SJCRH30 (cell line): ENCODE results near the gene CTNNA1. TPM values are rescaled to one million over a fixed set of nuclear protein-coding genes. Genes with fewer than 3 reads are reported as not detected.
"Not testable (repeated sequence)": the region's sequence is repeated elsewhere in the genome, so short reads cannot be mapped to it uniquely, and the experiment has no call there.

ENCODE experiments used
- DNase-seq, 2 experiments: peaks; one replicate each; pipeline ENCODE4 v3.0.0-alpha.2; 2015 to 2020
- H3K27ac ChIP-seq: fragments of 250-450 bp; sonication (Bioruptor Pico); 2 replicates; pipeline ENCODE4 v1.5.1; 2020; ENCODE audit warnings: mild to moderate bottlenecking, moderate library complexity
- H3K27me3 ChIP-seq: fragments of 250-450 bp; sonication (Bioruptor Pico); 2 replicates; pipeline ENCODE4 v1.5.1; 2020; ENCODE audit warnings: mild to moderate bottlenecking, moderate library complexity
- H3K36me3 ChIP-seq: fragments of 250-450 bp; sonication (Bioruptor Pico); 2 replicates; pipeline ENCODE4 v1.5.1; 2020; ENCODE audit warnings: mild to moderate bottlenecking, moderate library complexity
- H3K4me1 ChIP-seq: fragments of 250-450 bp; sonication (Bioruptor Pico); 2 replicates; pipeline ENCODE4 v1.5.1; 2020; ENCODE audit warnings: mild to moderate bottlenecking, moderate library complexity
- H3K4me3 ChIP-seq: fragments of 250-450 bp; sonication (Bioruptor Pico); 2 replicates; pipeline ENCODE4 v1.5.1; 2020; ENCODE audit warnings: mild to moderate bottlenecking, moderate library complexity
- H3K9me3 ChIP-seq: fragments of 250-450 bp; sonication (Bioruptor Pico); replicated peaks from 2 replicates; pipeline ENCODE4 v1.5.1; 2020; ENCODE audit warnings: mild to moderate bottlenecking, moderate library complexity
- total RNA-seq: library from RNA; depleted of rRNA; stranded (reverse); fragments of >200 nt; shearing (Covaris generic); gene quantifications from 2 replicates; pipeline ENCODE4 v1.2.3, GENCODE V29; 2014; rRNA removed

The CTNNA1 gene
- 153 and 159 TPM in 2 replicates for total RNA-seq

GRCh38 chr5:138752951-138753793 lies at the start of gene CTNNA1:
CTNNA1 (plus strand) TSS chr5:138753425; CDS start chr5:138781925, 28,500 bp downstream.
- no peaks in the 10 kb centered on the region for H3K9me3 ChIP-seq
- H3K27me3 ChIP-seq, result no peaks in the 10 kb centered on the region
- no peaks in the 10 kb centered on the region; the same call in 1 of the 2 replicates for H3K36me3 ChIP-seq
- peaks cover 3% of the 10 kb centered on the region; the same call in 1 of the 2 replicates for H3K4me1 ChIP-seq
- peak within 1 kb of the TSS; percentile 71 for H3K27ac ChIP-seq
- peak; percentile 76 to 80 for DNase-seq
- peak within 1 kb of the TSS; percentile 97 for H3K4me3 ChIP-seq

- not testable (repeated sequence) for DNase-seq, H3K4me1 ChIP-seq, H3K27me3 ChIP-seq, H3K27ac ChIP-seq, H3K4me3 ChIP-seq, H3K36me3 ChIP-seq, H3K9me3 ChIP-seq
Measured at GRCh38 chr5:138703777-138704176, 49.4 kb upstream of the CTNNA1 start.

- no peak for DNase-seq
- Histone ChIP-seq H3K27ac (no peak overlapping the region), H3K27me3 (no peaks in the 10 kb centered on the region), H3K9me3 (no peaks in the 10 kb centered on the region), H3K4me3 (no peak overlapping the region), H3K36me3 (no peaks in the 10 kb centered on the region), H3K4me1 (no peaks in the 10 kb centered on the region)
Measured at GRCh38 chr5:138705007-138705406, 48.2 kb upstream of the CTNNA1 start.

- no peak for DNase-seq
- H3K4me3 ChIP-seq, result no peak overlapping the region
Measured at GRCh38 chr5:138705567-138705966, 47.7 kb upstream of the CTNNA1 start.

GRCh38 chr5:138706655-138707480 lies 46.4 kb upstream of the CTNNA1 start:
- no peak overlapping the region for H3K27ac ChIP-seq
- no peaks in the 10 kb centered on the region for H3K27me3 ChIP-seq

More at GRCh38 chr5:138705567-138705966, 47.7 kb upstream of the CTNNA1 start:
- no peaks in the 10 kb centered on the region for H3K9me3 ChIP-seq
- no peaks in the 10 kb centered on the region for H3K4me1 ChIP-seq
- H3K27ac ChIP-seq, result no peak overlapping the region
- no peaks in the 10 kb centered on the region for H3K36me3 ChIP-seq
- H3K27me3 ChIP-seq, result no peaks in the 10 kb centered on the region

GRCh38 chr5:138708791-138709190 lies 44.4 kb upstream of the CTNNA1 start:
- H3K27ac ChIP-seq, result no peak overlapping the region
- no peaks in the 10 kb centered on the region for H3K27me3 ChIP-seq
- no peaks in the 10 kb centered on the region for H3K9me3 ChIP-seq
- H3K36me3 ChIP-seq, result no peaks in the 10 kb centered on the region
- H3K4me3 ChIP-seq, result no peak overlapping the region
- no peaks in the 10 kb centered on the region for H3K4me1 ChIP-seq
- DNase-seq, result no peak

More at GRCh38 chr5:138706655-138707480, 46.4 kb upstream of the CTNNA1 start:
- DNase-seq, result no peak
- Histone ChIP-seq H3K4me1 (no peaks in the 10 kb centered on the region), H3K4me3 (no peak overlapping the region), H3K9me3 (no peaks in the 10 kb centered on the region), H3K36me3 (no peaks in the 10 kb centered on the region)

- H3K9me3 ChIP-seq, result no peaks in the 10 kb centered on the region
- H3K27ac ChIP-seq, result no peak overlapping the region
- no peaks in the 10 kb centered on the region for H3K4me1 ChIP-seq
Measured at GRCh38 chr5:138709202-138709601, 44.0 kb upstream of the CTNNA1 start.

GRCh38 chr5:138711087-138711486 lies 42.1 kb upstream of the CTNNA1 start:
- no peak overlapping the region for H3K27ac ChIP-seq

More at GRCh38 chr5:138709202-138709601, 44.0 kb upstream of the CTNNA1 start:
- H3K4me3 ChIP-seq, result no peak overlapping the region
- no peak for DNase-seq
- no peaks in the 10 kb centered on the region for H3K36me3 ChIP-seq
- no peaks in the 10 kb centered on the region for H3K27me3 ChIP-seq

GRCh38 chr5:138711811-138712210 lies 41.4 kb upstream of the CTNNA1 start:
- Histone ChIP-seq H3K36me3 (no peaks in the 10 kb centered on the region), H3K27me3 (no peaks in the 10 kb centered on the region), H3K9me3 (no peaks in the 10 kb centered on the region), H3K27ac (no peak overlapping the region), H3K4me3 (no peak overlapping the region), H3K4me1 (peaks cover 11% of the 10 kb centered on the region)
- no peak for DNase-seq

More at GRCh38 chr5:138711087-138711486, 42.1 kb upstream of the CTNNA1 start:
- no peak for DNase-seq
- Histone ChIP-seq H3K9me3 (no peaks in the 10 kb centered on the region), H3K27me3 (no peaks in the 10 kb centered on the region), H3K4me1 (peaks cover 4% of the 10 kb centered on the region; the same call in 1 of the 2 replicates), H3K36me3 (no peaks in the 10 kb centered on the region), H3K4me3 (no peak overlapping the region)

- H3K27ac ChIP-seq, result no peak overlapping the region
- no peaks in the 10 kb centered on the region for H3K36me3 ChIP-seq
- no peaks in the 10 kb centered on the region for H3K9me3 ChIP-seq
- DNase-seq, result no peak
- H3K4me1 ChIP-seq, result peaks cover 14% of the 10 kb centered on the region
- no peak overlapping the region for H3K4me3 ChIP-seq
- no peaks in the 10 kb centered on the region for H3K27me3 ChIP-seq
Measured at GRCh38 chr5:138712324-138712723, 40.9 kb upstream of the CTNNA1 start.

- no peaks in the 10 kb centered on the region for H3K9me3 ChIP-seq
- no peak for DNase-seq
- H3K27ac ChIP-seq, result no peak overlapping the region
- H3K4me3 ChIP-seq, result no peak overlapping the region
- H3K36me3 ChIP-seq, result no peaks in the 10 kb centered on the region
- peaks cover 14% of the 10 kb centered on the region for H3K4me1 ChIP-seq
- no peaks in the 10 kb centered on the region for H3K27me3 ChIP-seq
Measured at GRCh38 chr5:138712791-138713190, 40.4 kb upstream of the CTNNA1 start.

GRCh38 chr5:138713247-138713646 lies 40.0 kb upstream of the CTNNA1 start:
- Histone ChIP-seq H3K27me3 (no peaks in the 10 kb centered on the region), H3K36me3 (no peaks in the 10 kb centered on the region), H3K27ac (no peak overlapping the region), H3K9me3 (no peaks in the 10 kb centered on the region), H3K4me1 (peaks cover 14% of the 10 kb centered on the region), H3K4me3 (no peak overlapping the region)
- no peak for DNase-seq

GRCh38 chr5:138714694-138715093 lies 38.5 kb upstream of the CTNNA1 start:
- Histone ChIP-seq H3K36me3 (no peaks in the 10 kb centered on the region), H3K4me1 (peaks cover 14% of the 10 kb centered on the region), H3K9me3 (no peaks in the 10 kb centered on the region), H3K27ac (no peak overlapping the region), H3K27me3 (no peaks in the 10 kb centered on the region), H3K4me3 (no peak overlapping the region)
- DNase-seq, result no peak

GRCh38 chr5:138715931-138716432 lies 37.2 kb upstream of the CTNNA1 start:
- not testable (repeated sequence) for H3K9me3 ChIP-seq, H3K36me3 ChIP-seq, H3K4me3 ChIP-seq, H3K27ac ChIP-seq, H3K27me3 ChIP-seq, DNase-seq
- peaks cover 14% of the 10 kb centered on the region for H3K4me1 ChIP-seq

- H3K4me1 ChIP-seq, result peaks cover 14% of the 10 kb centered on the region
- H3K27me3 ChIP-seq, result no peaks in the 10 kb centered on the region
- no peaks in the 10 kb centered on the region for H3K36me3 ChIP-seq
- no peak overlapping the region for H3K4me3 ChIP-seq
- DNase-seq, result peak; percentile 82 to 87
- no peaks in the 10 kb centered on the region for H3K9me3 ChIP-seq
- no peak overlapping the region for H3K27ac ChIP-seq
Measured at GRCh38 chr5:138716456-138716924, 36.7 kb upstream of the CTNNA1 start.
